Measurements from ENCODE around the gene MCC. TPM values are rescaled to one million over a fixed set of nuclear protein-coding genes. Genes with fewer than 3 reads are reported as not detected.

Gene MCC
- polyA plus RNA-seq, 1 donor (not counting 4 experiments of a cell fraction or from before 2014, with no cell fraction given), result 24.6 TPM

DNA sequence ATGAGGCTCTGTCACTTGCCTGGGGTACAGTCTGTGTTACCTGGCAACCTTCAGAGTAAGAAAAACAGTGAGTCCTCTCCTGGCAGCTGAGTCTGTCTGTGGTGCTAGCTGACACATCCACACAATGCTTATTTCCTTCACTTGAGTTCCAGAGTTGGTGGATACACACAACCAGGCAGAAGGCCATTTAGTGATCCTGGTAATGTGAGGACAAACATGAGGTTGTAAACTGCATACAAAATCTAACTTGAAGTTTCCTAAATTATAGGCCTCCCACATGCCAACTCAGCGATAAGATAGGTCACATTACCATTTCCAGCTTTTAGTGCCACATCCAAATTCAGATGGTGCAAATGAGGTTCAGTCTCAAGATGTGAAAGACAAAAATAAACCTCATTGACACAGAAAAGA is 386.1 kb downstream of the MCC start:
- no peaks in the 10 kb centered on the region for H3K9me1 ChIP-seq (ENCODE audit: control insufficient read depth, extremely low read depth, insufficient read depth, low read length)
- H3K4me1 ChIP-seq (ENCODE audit: control insufficient read depth, extremely low read depth, insufficient read depth, low read length), result no peaks in the 10 kb centered on the region
- no peak overlapping the region for H2AFZ ChIP-seq (ENCODE audit: control insufficient read depth, low read length)
- H3K4me3 ChIP-seq (ENCODE audit: control insufficient read depth in 2 of 3, extremely low read depth in 1 of 3, insufficient read depth in 2 of 3, low read depth in 1 of 3, low read length in 3 of 3), result no peak overlapping the region
- dilution Hi-C loops (cut with MboI; ENCODE audit: extremely low pct_ligation_motif_present, low sequenced_read_pairs), result no loop called here
- no peaks in the 10 kb centered on the region for H3K79me2 ChIP-seq (ENCODE audit: control insufficient read depth, insufficient read depth, low read length)
- H3K9ac ChIP-seq (ENCODE audit: control insufficient read depth, extremely low read depth, insufficient read depth, low read length), result no peak overlapping the region
- H3K27me3 ChIP-seq (ENCODE audit: control insufficient read depth, extremely low read depth, insufficient read depth, low read length), result no peaks in the 10 kb centered on the region
- TF ChIP-seq, protein P1, sequence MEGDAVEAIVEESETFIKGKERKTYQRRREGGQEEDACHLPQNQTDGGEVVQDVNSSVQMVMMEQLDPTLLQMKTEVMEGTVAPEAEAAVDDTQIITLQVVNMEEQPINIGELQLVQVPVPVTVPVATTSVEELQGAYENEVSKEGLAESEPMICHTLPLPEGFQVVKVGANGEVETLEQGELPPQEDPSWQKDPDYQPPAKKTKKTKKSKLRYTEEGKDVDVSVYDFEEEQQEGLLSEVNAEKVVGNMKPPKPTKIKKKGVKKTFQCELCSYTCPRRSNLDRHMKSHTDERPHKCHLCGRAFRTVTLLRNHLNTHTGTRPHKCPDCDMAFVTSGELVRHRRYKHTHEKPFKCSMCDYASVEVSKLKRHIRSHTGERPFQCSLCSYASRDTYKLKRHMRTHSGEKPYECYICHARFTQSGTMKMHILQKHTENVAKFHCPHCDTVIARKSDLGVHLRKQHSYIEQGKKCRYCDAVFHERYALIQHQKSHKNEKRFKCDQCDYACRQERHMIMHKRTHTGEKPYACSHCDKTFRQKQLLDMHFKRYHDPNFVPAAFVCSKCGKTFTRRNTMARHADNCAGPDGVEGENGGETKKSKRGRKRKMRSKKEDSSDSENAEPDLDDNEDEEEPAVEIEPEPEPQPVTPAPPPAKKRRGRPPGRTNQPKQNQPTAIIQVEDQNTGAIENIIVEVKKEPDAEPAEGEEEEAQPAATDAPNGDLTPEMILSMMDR (optimal IDR thresholded peaks at IDR 0.05 in 1 of 3, IDR thresholded peaks at IDR 0.05 in 1 of 3, conservative IDR thresholded peaks at IDR 0.05 in 1 of 3; ENCODE audit: extremely low read depth in 1 of 3, insufficient read depth in 2 of 3, low read length in 3 of 3), result no peak
- TF ChIP-seq EZH2 (IDR thresholded peaks at IDR 0.05; ENCODE audit: low read length), result no peak
- H4K20me1 ChIP-seq (ENCODE audit: control insufficient read depth, extremely low read depth, insufficient read depth, low read length), result no peaks in the 10 kb centered on the region
- no peaks in the 10 kb centered on the region for H3K9me3 ChIP-seq (ENCODE audit: control insufficient read depth, low read depth, low read length)
- no peak overlapping the region for H3K27ac ChIP-seq (ENCODE audit: control insufficient read depth, insufficient read depth, low read length)
- H3K36me3 ChIP-seq (ENCODE audit: control insufficient read depth in 2 of 2, extremely low read depth in 1 of 2, insufficient read depth in 2 of 2, low read length in 2 of 2), result peaks cover 19 to 24% of the 10 kb centered on the region in 2 experiments
- no peak for DNase-seq (ENCODE audit: low read depth, low spot score)
- FAIRE-seq, result no peak
- no peak overlapping the region for H3K4me2 ChIP-seq (ENCODE audit: control insufficient read depth, extremely low read depth, insufficient read depth, low read depth, low read length)

DNA sequence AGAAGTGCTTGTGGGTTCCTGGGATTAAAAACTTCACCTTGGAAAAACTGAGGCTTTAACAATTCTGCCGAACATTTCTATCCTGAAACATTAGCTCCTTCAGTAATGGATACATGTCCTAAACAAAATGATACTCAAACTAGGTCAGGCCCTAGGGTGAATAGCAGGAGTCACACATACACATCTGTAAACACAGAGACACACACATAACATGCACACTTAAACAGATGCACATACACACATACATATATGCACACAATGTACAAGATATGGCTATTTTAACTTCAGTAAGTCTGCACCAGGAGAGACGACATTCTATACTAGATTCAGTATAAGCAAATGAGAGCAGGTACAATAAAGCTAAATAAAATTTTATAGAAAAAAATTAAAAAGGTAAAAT is 387.3 kb downstream of the MCC start:
- H3K27ac ChIP-seq (ENCODE audit: control insufficient read depth, insufficient read depth, low read length), result no peak overlapping the region
- no peak overlapping the region for H3K4me3 ChIP-seq (ENCODE audit: control insufficient read depth in 2 of 3, extremely low read depth in 1 of 3, insufficient read depth in 2 of 3, low read depth in 1 of 3, low read length in 3 of 3)
- H3K36me3 ChIP-seq (ENCODE audit: control insufficient read depth in 2 of 2, extremely low read depth in 1 of 2, insufficient read depth in 2 of 2, low read length in 2 of 2), result peaks cover 23 to 24% of the 10 kb centered on the region in 2 experiments
- DNase-seq (ENCODE audit: low read depth, low spot score) (no peak), FAIRE-seq (no peak)
- H4K20me1 ChIP-seq (ENCODE audit: control insufficient read depth, extremely low read depth, insufficient read depth, low read length), result no peaks in the 10 kb centered on the region
- no peaks in the 10 kb centered on the region for H3K4me1 ChIP-seq (ENCODE audit: control insufficient read depth, extremely low read depth, insufficient read depth, low read length)
- H3K9ac ChIP-seq (ENCODE audit: control insufficient read depth, extremely low read depth, insufficient read depth, low read length), result no peak overlapping the region
- no peak for TF ChIP-seq EZH2 (IDR thresholded peaks at IDR 0.05; ENCODE audit: low read length)
- TF ChIP-seq, protein P1 (optimal IDR thresholded peaks at IDR 0.05 in 1 of 3, IDR thresholded peaks at IDR 0.05 in 1 of 3, conservative IDR thresholded peaks at IDR 0.05 in 1 of 3; ENCODE audit: extremely low read depth in 1 of 3, insufficient read depth in 2 of 3, low read length in 3 of 3), result no peak
- no peaks in the 10 kb centered on the region for H3K9me3 ChIP-seq (ENCODE audit: control insufficient read depth, low read depth, low read length)
- no peak overlapping the region for H2AFZ ChIP-seq (ENCODE audit: control insufficient read depth, low read length)
- no peak overlapping the region for H3K4me2 ChIP-seq (ENCODE audit: control insufficient read depth, extremely low read depth, insufficient read depth, low read depth, low read length)
- dilution Hi-C loops (cut with MboI; ENCODE audit: extremely low pct_ligation_motif_present, low sequenced_read_pairs), result no loop called here
- H3K27me3 ChIP-seq (ENCODE audit: control insufficient read depth, extremely low read depth, insufficient read depth, low read length), result no peaks in the 10 kb centered on the region
- no peaks in the 10 kb centered on the region for H3K9me1 ChIP-seq (ENCODE audit: control insufficient read depth, extremely low read depth, insufficient read depth, low read length)
- H3K79me2 ChIP-seq (ENCODE audit: control insufficient read depth, insufficient read depth, low read length), result no peaks in the 10 kb centered on the region
